GM18505 (cell line): ENCODE measurements around the gene HOXA2.

Experiments
- ATAC-seq: cut with Tn5 transposase; IDR thresholded peaks from one replicate; pipeline ENCODE4 v1.9.1; 2021; ENCODE audit not compliant: unreplicated experiment
- POLR2A ChIP-seq: IDR thresholded peaks from 4 replicates; pipeline ENCODE4 v1.6.1; 2011; ENCODE audit warnings: borderline replicate concordance; ENCODE audit not compliant: insufficient read depth, insufficient read length; ENCODE audit errors: extremely low read depth

HOXA2 gene

DNA sequence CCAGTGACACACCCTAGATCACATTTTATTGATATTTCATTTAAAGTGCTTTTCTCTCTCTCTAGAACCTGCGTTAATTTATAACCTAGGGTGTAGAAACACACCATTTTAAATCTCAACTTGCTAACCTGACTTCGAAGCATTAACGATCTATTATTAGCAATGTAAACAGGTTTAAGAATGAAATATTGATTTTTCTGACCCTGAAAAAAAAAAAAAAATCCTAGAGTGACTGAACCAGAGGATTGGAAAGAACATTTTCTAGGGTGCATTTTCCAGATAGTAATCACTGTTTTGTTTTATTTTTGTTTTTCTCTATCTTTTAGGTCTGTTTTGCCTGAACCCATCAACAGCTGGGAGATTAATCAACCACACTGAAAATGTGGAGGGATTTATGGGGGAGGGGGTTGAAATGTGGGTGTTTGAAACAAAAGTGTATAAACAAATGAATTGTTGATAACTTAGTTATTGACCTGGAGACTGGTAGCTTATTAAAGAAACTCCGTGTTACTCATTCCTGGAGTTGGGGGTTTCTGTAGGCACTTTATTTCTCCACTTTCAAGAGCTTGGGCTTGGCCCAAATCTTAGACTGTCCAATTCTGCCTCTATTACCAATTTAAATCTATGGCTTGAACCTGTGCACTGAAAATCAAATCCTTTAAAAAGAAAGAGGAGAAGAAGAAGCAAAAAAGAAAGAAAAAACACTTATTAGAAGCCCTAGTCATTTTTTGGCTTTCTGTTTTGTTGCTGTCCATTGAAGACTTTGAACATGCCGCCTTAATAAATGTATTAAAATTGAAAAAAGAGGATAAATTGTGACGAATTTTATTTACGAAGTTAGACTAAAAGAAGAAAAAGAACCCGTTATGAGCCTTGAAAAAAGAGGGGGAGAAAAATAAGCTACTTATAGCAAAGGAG is 2.8 kb downstream of the HOXA2 start:
- TF ChIP-seq POLR2A: no peak
- ATAC-seq: no peak

DNA sequence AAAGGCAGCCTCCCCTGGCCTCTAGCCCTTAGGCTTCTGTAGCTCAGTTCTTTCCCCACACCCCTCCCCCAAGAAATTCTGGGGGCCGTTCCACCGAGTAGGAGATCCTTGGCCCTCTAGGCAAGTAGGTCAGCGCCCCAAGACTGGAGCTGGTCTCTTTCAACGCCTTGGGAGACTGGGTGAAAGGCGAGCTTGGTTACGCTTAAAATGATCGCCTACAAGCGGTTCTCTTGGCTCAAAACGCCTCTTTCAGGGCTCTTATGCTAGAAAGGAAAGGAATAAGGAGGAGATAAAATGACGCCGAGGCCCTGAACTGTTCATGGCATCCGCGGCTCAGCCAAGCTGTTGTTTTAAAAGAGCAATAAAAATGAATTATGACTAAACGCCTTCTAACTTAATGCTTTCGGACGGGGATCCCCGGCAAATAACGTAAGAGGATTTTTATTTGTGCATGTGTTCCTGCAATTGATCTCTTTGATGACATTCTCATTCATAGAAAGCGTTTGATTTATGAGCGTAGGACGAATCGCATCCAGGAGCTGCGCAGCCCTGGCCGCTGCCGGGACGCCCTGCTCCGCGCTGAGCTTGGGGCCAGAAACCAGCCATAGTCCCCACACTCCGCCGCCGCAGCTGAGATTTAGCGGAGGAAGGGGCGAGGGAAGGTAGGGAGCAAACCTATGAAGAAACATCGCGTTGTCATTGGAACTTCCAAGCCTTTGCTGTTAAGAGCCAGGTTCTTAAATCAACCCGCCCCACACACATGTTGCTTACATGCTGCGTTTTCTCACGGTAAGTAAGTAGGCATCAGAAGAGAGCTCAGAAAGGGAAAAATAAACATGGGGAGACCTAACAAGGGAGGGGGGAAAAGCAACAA is 3.7 kb downstream of the HOXA2 start:
- no peak for TF ChIP-seq POLR2A
- no peak for ATAC-seq

DNA sequence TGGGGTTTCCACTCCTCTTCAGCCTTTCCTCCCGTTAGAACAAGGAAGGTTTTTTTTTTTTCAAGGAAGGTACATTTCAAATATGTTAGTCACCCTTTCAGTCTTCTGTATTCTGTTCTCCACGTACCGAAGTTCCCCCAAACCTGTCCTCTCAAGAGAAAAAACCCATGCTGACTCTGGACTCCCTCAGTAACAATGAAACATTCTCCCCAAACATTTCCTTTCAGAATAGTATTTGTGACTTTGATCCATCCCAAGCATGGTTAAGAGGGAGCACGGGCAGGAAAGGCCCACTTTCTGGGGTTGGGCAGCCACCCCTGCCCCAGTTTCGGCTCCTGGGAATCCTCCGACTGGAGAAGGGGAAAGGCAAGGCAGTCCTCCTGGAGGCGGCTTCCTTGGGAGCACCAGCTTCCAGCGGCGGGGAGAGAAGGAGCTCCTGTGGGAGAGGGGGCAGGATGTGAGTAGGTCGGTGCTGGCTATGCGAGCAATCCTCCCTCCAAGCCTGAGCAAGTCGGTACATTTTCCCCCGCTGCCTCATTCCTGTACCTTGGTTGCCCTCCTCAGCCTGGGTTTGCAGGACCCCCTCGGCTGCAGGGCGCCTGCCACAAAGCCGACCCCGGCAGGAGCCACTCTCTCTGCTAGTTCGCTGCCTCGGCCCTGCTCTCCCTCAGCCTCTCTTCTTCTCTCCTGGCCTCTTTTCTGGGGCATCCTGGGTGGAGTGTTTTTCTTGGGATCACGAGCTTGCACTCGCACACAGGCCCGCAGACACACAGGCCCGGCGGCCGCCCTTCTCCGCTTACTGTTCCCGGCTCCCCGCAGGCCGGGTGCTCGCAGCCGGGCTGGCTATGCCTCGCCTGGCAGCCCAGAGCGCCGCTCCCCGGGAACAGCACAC is 4.6 kb downstream of the HOXA2 start:
- no peak for ATAC-seq
- TF ChIP-seq POLR2A: no peak

DNA sequence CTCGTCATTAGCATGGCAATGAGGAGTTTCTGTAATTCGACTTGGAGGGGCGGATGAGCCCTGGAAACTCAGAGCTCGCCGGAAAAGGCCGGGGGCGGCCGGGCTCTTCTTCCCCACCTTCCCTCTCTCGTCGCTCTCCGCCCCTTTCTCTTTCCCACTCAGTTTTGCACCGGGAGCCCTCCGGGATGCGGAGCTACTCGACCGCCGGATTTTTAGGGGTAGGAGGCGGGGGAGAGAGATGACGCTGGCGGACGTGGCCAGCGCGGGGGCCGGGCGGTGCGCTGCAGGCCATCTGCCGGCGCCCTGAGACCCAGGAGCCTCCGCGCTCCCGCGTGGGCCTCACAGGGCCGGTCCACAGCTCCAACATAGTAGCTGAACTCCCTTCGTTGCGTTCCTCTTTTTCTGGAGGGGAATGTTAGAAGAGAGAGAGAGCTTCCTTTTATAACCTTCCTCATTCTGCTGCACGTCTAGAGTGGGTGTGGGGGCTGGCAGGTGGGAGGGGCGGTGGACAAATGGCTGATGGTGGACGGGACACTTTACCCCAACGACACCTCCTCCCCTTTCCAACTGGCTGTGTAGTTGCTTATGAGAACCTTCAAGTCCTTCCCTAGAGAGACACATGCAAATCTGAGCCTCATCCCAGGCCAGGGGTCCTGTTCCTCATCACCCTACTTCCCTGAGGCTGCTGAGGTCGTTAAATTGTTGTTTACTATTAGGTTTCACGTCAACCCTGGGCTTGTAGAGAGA is 5.5 kb downstream of the HOXA2 start:
- no peak for TF ChIP-seq POLR2A
- no peak for ATAC-seq

DNA sequence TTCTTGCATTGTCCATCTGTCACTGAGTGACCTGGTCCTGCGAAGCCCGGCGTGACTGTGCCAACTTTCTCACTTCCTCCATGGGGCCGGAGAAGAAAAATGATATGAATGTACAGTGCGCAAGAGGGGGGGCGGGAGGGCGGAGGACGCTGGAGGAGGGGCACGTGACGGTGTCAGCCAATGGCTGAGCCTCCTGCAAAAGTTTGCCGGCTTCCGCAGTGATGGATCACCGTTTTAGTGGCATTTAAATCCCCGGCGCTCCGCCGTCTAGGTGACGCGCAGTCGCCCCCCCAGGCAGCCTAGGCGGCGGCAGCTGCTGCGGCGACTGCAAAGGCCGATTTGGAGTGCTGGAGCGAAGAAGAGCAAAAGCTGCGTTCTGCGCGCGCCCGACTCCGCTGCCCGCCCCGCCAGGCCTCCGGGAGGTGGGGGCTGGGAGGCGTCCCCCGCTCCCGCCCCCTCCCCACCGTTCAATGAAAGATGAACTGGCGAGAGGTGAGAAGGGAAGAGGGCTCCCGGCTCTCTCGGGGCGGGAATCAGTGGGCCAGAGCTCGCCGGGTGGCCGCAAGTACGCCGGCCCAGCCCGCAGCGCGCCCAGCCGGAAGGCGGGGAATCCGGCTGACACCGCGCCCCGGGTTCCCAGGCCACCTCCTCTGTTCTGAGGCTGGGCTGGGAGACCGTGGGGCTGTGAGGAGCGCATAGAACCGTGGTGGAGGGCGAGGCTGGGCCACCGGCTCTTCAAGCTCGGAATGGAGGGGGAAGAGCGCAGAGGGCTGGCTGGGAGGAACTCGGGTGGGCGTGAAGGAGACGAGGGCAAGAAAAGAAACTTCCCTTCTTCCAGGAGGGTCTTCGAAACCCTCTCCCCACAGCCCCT is 6.4 kb downstream of the HOXA2 start, which contains the start of gene HOXA1:
Gene HOXA1 (minus strand): TSS at position 104 of the 871 bp plus-strand sequence. CDS start 88 bp downstream, at position 16.
- peak; percentile 65 for TF ChIP-seq POLR2A
- ATAC-seq: peak; percentile 81

DNA sequence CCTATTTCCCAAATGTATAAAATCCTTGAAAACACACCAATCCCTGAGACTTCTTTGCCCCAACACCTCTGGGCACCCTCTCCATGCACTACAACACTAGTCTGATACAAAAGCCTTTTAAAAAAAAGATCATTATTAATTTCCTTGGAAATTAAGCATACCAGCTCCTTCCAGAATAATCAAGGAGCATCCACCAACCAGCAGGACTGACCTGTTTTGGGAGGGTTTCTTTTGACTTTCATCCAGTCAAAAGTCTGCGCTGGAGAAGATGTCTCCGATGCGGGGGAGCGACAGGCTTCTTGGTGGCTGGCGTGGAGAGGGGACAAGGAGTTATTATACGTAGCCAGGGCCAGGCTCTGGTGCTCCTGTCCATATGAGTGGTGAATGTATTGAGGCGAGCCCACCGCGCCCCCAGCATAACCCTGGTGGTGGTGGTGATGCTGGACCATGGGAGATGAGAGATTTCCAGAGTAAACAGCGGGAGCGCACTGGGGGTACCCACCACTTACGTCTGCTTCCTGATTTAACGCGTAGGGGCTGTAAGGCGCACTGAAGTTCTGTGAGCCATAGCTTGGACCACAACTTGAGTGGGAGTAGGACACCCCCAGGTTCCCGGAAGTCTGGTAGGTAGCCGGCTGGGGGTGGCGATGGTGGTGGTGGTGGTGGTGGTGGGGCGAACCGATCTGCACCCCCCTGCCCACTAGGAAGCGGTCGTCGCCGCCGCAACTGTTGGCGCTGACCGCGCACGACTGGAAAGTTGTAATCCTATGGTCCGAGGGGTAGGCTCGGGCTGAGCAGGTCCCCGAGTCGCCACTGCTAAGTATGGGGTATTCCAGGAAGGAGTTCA is 7.2 kb downstream of the HOXA2 start:
- TF ChIP-seq POLR2A: no peak
- no peak for ATAC-seq

DNA sequence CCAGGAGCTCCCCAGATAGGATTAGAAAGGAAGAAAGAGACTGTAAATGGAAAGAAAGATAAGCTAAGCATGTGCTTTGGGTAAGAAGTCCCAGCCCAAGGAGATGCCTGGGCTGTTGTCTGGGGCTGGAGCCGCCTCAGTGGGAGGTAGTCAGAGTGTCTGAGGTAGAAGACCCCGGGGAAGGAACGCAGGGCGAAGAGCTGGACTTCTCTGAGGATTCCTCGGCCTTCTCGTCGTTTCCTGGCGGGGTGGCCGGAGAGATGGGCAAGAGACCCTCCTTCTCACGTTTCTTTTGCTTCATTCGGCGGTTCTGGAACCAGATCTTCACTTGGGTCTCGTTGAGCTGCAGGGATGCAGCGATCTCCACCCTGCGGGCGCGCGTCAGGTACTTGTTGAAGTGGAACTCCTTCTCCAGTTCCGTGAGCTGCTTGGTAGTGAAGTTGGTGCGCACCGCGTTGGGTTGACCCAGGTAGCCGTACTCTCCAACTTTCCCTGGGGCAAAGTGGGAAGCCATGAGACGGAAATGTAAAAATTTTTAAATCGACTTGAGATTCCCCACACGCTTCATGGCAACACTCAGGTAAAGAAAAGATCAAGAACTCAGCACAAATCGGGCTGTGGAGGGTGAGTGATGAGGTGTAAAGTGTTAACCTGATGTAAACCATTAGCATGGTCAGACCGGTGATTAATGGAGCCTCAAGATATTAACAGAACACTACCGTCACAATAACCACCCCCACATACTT is 8.0 kb downstream of the HOXA2 start:
- ATAC-seq: no peak
- no peak for TF ChIP-seq POLR2A

DNA sequence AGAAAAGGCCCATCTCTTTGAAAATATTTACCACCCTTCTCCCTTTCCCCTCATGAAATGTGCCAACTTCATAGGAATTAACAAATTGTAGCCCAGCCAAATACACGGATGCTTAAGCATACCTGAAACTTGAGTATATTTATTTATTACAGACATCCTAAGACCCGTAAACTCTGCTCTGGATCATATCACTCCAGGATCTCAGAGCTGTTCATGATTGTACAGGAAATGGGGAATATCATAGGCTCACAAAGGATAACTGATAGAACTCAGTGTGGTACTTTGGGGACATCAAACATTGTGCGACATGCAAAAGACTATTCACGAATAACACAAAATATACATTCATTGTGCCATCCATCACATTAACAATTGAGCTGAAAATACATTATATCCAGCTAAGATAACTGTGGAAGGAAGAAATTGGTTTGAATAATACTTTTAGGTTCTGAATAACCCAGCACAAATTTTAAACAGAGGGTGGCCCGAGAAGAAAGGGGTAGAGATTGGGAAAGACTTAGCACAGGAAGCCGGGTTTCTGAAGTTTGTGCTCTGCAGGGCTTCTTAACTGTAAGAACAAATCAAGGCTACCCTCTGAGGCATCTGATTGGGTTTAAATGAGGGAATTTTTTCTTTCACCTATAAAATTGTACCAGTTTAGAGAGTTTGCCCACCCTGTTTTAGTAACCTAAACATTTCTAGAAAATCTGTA is 9.1 kb downstream of the HOXA2 start:
- ATAC-seq: no peak
- TF ChIP-seq POLR2A: no peak

DNA sequence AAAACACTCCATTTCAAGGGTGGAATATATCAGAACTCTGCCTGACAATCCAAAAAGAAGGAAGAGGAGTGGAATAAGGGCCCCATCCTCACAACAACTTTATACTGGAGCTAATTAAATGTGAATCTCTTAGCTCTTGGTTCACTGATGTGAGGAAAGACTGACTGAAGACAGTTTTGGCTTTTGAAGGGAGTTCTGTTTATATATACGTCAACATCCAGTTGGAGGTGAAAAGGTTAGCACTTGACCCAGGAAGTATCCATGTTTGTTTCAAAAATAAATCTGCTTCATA is 9.7 kb downstream of the HOXA2 start:
- no peak for ATAC-seq
- TF ChIP-seq POLR2A: no peak

DNA sequence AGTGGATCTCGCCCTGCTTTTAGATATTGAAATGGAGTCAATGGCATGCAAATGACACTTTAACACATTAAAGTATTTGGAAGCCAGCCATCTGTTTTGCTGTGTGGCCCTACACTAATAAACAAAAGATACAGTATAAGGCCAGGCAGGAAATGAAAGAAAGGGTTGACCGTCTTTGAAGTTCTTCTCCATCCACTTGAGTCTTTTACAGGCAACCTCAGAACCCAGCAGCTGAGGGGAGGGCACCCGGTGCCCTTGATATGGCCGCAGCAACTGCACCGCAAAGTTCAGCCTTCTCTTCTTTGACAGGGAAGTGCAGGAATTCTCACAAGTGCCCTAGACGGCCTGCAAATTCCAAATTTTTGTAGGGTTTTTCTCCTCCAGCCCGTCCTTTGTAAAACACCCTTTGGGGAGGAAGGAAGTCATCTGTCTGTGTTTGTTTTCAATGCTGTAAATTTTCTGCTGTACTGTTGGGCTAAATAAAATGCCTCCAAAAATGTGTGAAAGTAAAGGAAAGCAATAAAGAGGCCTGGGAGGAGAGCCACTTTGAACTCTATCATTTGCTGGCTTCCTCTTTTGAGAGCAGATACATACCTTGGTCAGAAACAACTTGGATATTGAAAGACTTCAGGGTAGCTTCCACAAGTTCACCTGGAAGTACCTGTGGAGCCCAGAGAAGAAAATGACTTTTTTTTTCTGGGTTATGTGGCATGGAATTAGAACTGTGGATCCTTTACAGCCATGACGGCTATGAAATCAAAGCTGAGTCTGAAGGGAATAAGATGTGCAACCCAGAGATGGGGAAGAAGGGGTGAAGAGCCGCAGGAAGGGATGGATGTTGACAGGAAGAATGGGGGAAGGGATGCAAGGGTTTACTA is 10.3 kb downstream of the HOXA2 start:
- TF ChIP-seq POLR2A: no peak
- ATAC-seq: no peak
